ENCODE data around the gene RBM4. TPM values are rescaled to one million over a fixed set of nuclear protein-coding genes. Genes with fewer than 3 reads are reported as not detected.

Gene RBM4
- total RNA-seq, 4 donors from 2014 or later = 32.4 to 146 (median 94.8) TPM

GRCh38 chr11:66624450-66624849 lies 14.1 kb upstream of the RBM4 start:
- TF ChIP-seq POLR2A (IDR thresholded peaks at IDR 0.05) (no peak), CTCF (IDR thresholded peaks at IDR 0.05) (no peak)
- no peaks in the 10 kb centered on the region for H3K27me3 ChIP-seq
- no peaks in the 10 kb centered on the region for H3K36me3 ChIP-seq
- H3K9me3 ChIP-seq = no peaks in the 10 kb centered on the region
- peaks cover 3 to 9% of the 10 kb centered on the region in 2 donors for H3K4me1 ChIP-seq
- no peak overlapping the region for H3K27ac ChIP-seq
- intact Hi-C loops (cut with DNase I; ENCODE audit: low total_unique reads) = no loop called here
- no peak overlapping the region for H3K4me3 ChIP-seq
- DNase-seq = no peak

GRCh38 chr11:66625041-66625751 lies 13.3 kb upstream of the RBM4 start:
- no peaks in the 10 kb centered on the region for H3K9me3 ChIP-seq
- H3K4me3 ChIP-seq = no peak overlapping the region
- intact Hi-C loops (cut with DNase I; ENCODE audit: low total_unique reads) = no loop called here
- H3K36me3 ChIP-seq = no peaks in the 10 kb centered on the region
- no peaks in the 10 kb centered on the region for H3K27me3 ChIP-seq
- TF ChIP-seq CTCF (IDR thresholded peaks at IDR 0.05) = no peak
- TF ChIP-seq POLR2A (IDR thresholded peaks at IDR 0.05) = no peak
- peaks cover 3 to 9% of the 10 kb centered on the region in 2 donors for H3K4me1 ChIP-seq
- DNase-seq = no peak
- H3K27ac ChIP-seq = no peak overlapping the region

DNA sequence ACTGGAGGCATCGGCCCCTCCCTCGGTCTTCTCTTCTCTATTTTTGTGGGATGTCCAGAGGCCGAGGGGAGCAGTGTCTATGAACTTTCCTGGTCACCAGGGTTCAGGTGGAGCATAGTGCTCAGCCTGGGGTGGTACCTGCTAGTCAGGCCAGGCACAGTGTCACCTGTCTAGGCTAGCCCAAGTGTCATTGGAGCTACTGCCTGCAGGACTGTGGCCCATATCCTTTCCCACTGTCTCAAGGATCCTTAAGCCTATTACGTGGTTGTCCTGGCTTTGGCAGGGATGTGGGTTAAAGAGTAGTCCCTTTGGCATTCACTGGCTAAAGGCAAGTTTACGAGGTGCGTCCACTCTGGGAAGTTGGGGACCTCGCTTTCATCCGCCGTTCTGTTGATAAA lies 12.8 kb upstream of the RBM4 start:
- TF ChIP-seq POLR2A (IDR thresholded peaks at IDR 0.05) (no peak), CTCF (IDR thresholded peaks at IDR 0.05) (no peak)
- H3K4me1 ChIP-seq = peaks cover 3 to 4% of the 10 kb centered on the region in 2 donors
- H3K4me3 ChIP-seq = no peak overlapping the region
- H3K9me3 ChIP-seq = no peaks in the 10 kb centered on the region
- no peaks in the 10 kb centered on the region for H3K27me3 ChIP-seq
- H3K36me3 ChIP-seq = no peaks in the 10 kb centered on the region
- no peak overlapping the region for H3K27ac ChIP-seq
- DNase-seq = no peak
- intact Hi-C loops (cut with DNase I; ENCODE audit: low total_unique reads) = no loop called here

DNA sequence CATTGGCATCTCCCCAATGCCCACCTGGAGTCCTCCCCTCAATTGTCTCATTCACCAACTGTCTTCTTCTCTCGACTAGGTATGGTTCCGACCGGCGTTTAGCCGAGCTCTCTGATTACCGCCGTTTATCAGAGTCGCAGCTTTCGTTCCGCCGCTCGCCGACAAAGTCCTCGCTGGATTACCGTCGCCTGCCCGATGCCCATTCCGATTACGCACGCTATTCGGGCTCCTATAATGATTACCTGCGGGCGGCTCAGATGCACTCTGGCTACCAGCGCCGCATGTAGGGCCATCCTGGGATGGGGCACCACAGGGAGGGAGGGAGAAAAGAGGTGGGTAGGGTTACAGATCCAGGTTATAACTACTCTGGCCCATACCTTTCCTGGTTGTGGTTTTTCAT lies 12.1 kb upstream of the RBM4 start:
- peaks cover 0 to 3% of the 10 kb centered on the region in 2 donors for H3K4me1 ChIP-seq

More for the DNA sequence above, 12.1 kb upstream of the RBM4 start:
- Histone ChIP-seq H3K4me3 (no peak overlapping the region), H3K27ac (no peak overlapping the region), H3K27me3 (no peaks in the 10 kb centered on the region), H3K9me3 (no peaks in the 10 kb centered on the region), H3K36me3 (no peaks in the 10 kb centered on the region)
- intact Hi-C loops (cut with DNase I; ENCODE audit: low total_unique reads) = no loop called here
- DNase-seq = no peak
- TF ChIP-seq CTCF (IDR thresholded peaks at IDR 0.05) (no peak), POLR2A (IDR thresholded peaks at IDR 0.05) (no peak)
